GM10266 (cell line): ENCODE results near the gene PLK5.
"Not testable (repeated sequence)": the region's sequence is repeated elsewhere in the genome, so short reads cannot be mapped to it uniquely, and the experiment has no call there.

Source experiments
- DNase-seq: peaks from one replicate; pipeline ENCODE4 v3.0.0; 2012; ENCODE audit errors: extremely low spot score
- CTCF ChIP-seq: IDR thresholded peaks from 2 replicates; pipeline ENCODE4 v1.5.1; 2012; ENCODE audit warnings: mild to moderate bottlenecking, low read depth; ENCODE audit not compliant: control insufficient read depth, insufficient read depth; ENCODE audit errors: missing control alignments

The PLK5 gene

DNA sequence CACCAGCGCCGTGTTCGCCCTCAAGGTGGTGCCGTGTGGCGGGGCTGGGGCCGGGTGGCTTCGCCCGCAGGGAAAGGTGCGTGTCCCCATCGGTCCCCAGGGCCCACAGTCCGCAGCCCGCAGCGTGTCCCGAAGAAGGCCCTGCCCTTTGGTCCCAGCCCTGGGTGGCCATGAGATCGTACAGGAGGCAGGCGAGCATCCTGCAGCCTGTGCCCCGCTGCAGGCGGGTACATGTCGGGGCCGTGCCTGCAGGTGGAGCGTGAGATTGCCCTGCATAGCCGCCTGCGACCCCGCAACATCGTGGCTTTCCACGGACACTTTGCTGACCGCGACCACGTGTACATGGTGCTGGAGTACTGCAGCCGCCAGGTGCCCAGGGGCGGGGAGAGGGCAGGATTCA, 1.5 kb downstream of the PLK5 start:
- DNase-seq, result no peak
- TF ChIP-seq CTCF, result no peak

DNA sequence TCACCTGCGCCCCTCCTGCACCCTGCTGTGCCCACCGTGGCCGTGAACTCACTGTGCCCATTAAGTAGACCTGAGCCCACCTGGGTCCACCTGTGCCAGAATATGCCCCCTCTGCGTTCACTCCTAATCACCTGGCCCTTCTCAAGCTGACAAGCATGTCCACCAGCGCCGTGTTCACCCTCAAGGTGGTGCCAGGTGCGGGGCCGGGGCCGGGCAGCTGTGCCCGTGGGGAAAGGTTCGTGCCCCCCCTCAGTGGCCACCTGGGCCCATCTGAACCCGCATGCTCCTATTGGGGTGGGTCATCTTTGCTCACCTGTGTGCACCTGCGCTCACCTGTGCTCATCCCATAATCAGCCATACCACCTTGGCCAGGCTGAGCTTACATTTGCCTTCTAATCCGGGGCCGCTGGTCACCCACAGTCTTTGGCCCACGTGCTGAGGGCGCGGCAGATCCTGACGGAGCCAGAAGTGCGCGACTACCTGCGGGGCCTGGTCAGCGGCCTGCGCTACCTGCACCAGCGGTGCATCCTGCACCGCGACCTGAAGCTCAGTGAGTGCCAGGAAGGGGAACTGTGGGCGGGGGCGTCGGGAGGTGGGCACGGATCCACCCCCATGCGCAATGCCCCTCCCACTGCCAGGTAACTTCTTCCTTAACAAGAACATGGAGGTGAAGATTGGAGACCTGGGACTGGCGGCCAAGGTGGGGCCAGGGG, 2.3 kb downstream of the PLK5 start:
- DNase-seq, result no peak
- no peak for TF ChIP-seq CTCF

- no peak for TF ChIP-seq CTCF
- no peak for DNase-seq
Observed at GRCh38 chr19:1526979-1527649, 3.2 kb downstream of the PLK5 start.

- TF ChIP-seq CTCF, result no peak
- no peak for DNase-seq
Observed at GRCh38 chr19:1527650-1528309, 3.9 kb downstream of the PLK5 start.

GRCh38 chr19:1528596-1529429, 4.9 kb downstream of the PLK5 start:
- TF ChIP-seq CTCF, result no peak
- DNase-seq, result no peak

DNA sequence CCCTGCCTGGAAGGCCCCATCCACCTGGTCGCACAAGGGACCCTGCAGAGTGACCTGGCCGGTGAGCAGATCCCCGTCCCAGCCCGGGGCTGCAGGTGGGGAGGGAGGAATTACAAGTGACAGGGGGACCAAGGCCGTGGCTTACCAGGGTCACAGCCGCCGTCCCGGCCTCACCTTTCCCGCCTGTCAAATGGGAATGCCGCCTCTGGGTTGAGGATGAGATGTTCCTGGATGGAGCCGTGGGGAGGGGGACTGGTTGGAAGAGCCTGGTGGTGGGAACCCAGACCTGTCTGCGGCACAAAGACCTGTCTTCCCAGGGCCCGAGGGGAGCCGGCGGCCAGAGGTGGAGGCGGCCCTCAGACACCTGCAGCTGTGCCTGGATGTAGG, 5.5 kb downstream of the PLK5 start:
- TF ChIP-seq CTCF, result no peak
- DNase-seq, result no peak

DNA sequence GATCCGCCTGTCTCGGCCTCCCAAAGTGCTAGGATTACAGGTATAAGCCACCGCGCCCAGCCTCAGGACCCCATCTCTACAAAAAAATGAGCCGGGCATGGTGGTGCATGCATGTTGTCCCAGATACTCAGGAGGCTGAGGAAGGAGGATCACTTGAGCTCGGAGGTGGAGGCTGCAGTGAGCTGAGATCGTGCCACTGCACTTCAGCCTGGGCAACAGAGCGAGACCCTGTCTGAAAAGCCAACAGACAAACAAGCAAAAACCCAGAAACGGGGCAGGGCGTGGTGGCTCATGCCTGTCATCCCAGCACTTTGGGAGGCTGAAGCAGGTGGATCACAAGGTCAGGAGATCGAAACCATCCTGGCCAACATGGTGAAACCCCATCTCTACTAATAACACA, 7.0 kb downstream of the PLK5 start:
- not testable (repeated sequence) for DNase-seq
